IMR-90 (cell line): Measurements from ENCODE around the gene TRIM38. TPM values are rescaled to one million over a fixed set of nuclear protein-coding genes. Genes with fewer than 3 reads are reported as not detected.

ENCODE experiments used
- ATAC-seq: fragments of 200-7000 bp; cut with Tn5 transposase; 2 replicates; pipeline ENCODE4 v1.9.1; 2020; ENCODE audit warnings: low read depth, mild to moderate bottlenecking, moderate library complexity
- BruUV-seq: library from RNA; stranded (reverse); fragments of 400-500 nt; replicated peaks from 2 replicates; lab custom pipeline; 2021; lab: Mats Ljungman, UMichigan
- CTCF ChIA-PET: fragments of 300-600 bp; formaldehyde crosslinking; extraction: SDS; loops from one replicate; lab custom pipeline; 2021; ENCODE audit warnings: antibody characterized with exemption; lab: Yijun Ruan, JAX
- POLR2A ChIA-PET: fragments of 300-600 bp; sonication (Branson Sonifier 250); formaldehyde crosslinking; loops from one replicate; lab custom pipeline; 2022; ENCODE audit warnings: antibody characterized with exemption; ENCODE audit not compliant: unreplicated experiment; lab: Charles Lee
- DNase-seq: peaks from one replicate; pipeline ENCODE4 v3.0.0; 2013
- H2AFZ ChIP-seq: replicated peaks from 2 replicates; pipeline ENCODE3; 2013; ENCODE audit warnings: low read length, mild to moderate bottlenecking; ENCODE audit not compliant: poor library complexity
- H2AK5ac ChIP-seq: 2 replicates; pipeline ENCODE4 v1.6.1; 2013; ENCODE audit warnings: low read depth, low read length, inconsistent platforms
- H2AK9ac ChIP-seq: replicated peaks from 2 replicates; pipeline ENCODE3; 2013; ENCODE audit warnings: mild to moderate bottlenecking, low read depth, low read length, moderate library complexity; ENCODE audit not compliant: poor library complexity
- H2BK120ac ChIP-seq: 2 replicates; pipeline ENCODE4 v1.6.1; 2013; ENCODE audit warnings: low read depth, low read length, inconsistent platforms
- H2BK15ac ChIP-seq: 3 replicates; pipeline ENCODE4 v1.6.1; 2013; ENCODE audit warnings: low read depth, low read length, inconsistent platforms
- H2BK20ac ChIP-seq: 2 replicates; pipeline ENCODE4 v1.6.1; 2013; ENCODE audit warnings: low read depth, mild to moderate bottlenecking, inconsistent platforms, low read length, moderate library complexity
- H2BK5ac ChIP-seq: 2 replicates; pipeline ENCODE4 v1.6.1; 2013; ENCODE audit warnings: mild to moderate bottlenecking, low read depth, low read length, inconsistent platforms; ENCODE audit not compliant: poor library complexity, severe bottlenecking
- H3K14ac ChIP-seq: replicated peaks from 2 replicates; pipeline ENCODE4 v1.6.1; 2013; ENCODE audit warnings: low read depth, low read length, inconsistent platforms
- H3K18ac ChIP-seq: 2 replicates; pipeline ENCODE4 v1.6.1; 2013; ENCODE audit warnings: low read depth, low read length, control low read depth
- H3K23ac ChIP-seq: 2 replicates; pipeline ENCODE4 v1.6.1; 2013; ENCODE audit warnings: low read depth, low read length, inconsistent platforms
- H3K27ac ChIP-seq: 2 replicates; pipeline ENCODE4 v1.5.1; 2013; ENCODE audit warnings: mild to moderate bottlenecking, control low read depth, low read length; ENCODE audit not compliant: insufficient read depth
- H3K27me3 ChIP-seq: 2 replicates; pipeline ENCODE4 v1.6.1; 2013; ENCODE audit warnings: low read length; ENCODE audit not compliant: control insufficient read depth, insufficient read depth
- H3K36me3 ChIP-seq: 2 replicates; pipeline ENCODE4 v1.6.1; 2013; ENCODE audit warnings: low read length, mixed read lengths; ENCODE audit not compliant: control insufficient read depth, insufficient read depth
- H3K4ac ChIP-seq: 2 replicates; pipeline ENCODE4 v1.6.1; 2013; ENCODE audit warnings: low read depth, low read length, inconsistent platforms
- H3K4me1 ChIP-seq: 2 replicates; pipeline ENCODE4 v1.6.1; 2013; ENCODE audit warnings: low read length, mixed read lengths; ENCODE audit not compliant: control insufficient read depth, insufficient read depth
- H3K4me2 ChIP-seq: 2 replicates; pipeline ENCODE4 v1.6.1; 2013; ENCODE audit warnings: low read depth, mild to moderate bottlenecking, control low read depth, low read length, moderate library complexity
- H3K4me3 ChIP-seq: 2 replicates; pipeline ENCODE4 v1.5.1; 2013; ENCODE audit warnings: low read depth, mild to moderate bottlenecking, control low read depth, low read length, moderate library complexity; ENCODE audit not compliant: insufficient read depth
- H3K56ac ChIP-seq: 2 replicates; pipeline ENCODE4 v1.6.1; 2013; ENCODE audit warnings: low read length, inconsistent platforms; ENCODE audit not compliant: insufficient read depth; ENCODE audit errors: extremely low read depth
- H3K79me1 ChIP-seq, 2 experiments: 2 replicates each; pipeline ENCODE4 v1.6.1; 2013; ENCODE audit warnings: low read length in 2 of 2, inconsistent platforms in 1 of 2, low read depth in 1 of 2
- H3K9ac ChIP-seq: 2 replicates; pipeline ENCODE4 v1.6.1; 2013; ENCODE audit warnings: low read depth, low read length, control low read depth
- H3K9me1 ChIP-seq: 2 replicates; pipeline ENCODE4 v1.6.1; 2013; ENCODE audit warnings: low read length, inconsistent platforms; ENCODE audit not compliant: insufficient read depth
- H3K9me3 ChIP-seq: 2 replicates; pipeline ENCODE4 v1.6.1; 2013; ENCODE audit warnings: low read length; ENCODE audit not compliant: control insufficient read depth, insufficient read depth
- H4K20me1 ChIP-seq: 2 replicates; pipeline ENCODE4 v1.6.1; 2013; ENCODE audit warnings: low read length, inconsistent platforms; ENCODE audit not compliant: insufficient read depth
- H4K5ac ChIP-seq: 2 replicates; pipeline ENCODE4 v1.6.1; 2013; ENCODE audit warnings: mild to moderate bottlenecking, low read depth, low read length, control low read depth
- H4K8ac ChIP-seq, 2 experiments: 2 replicates each; pipeline ENCODE4 v1.6.1; 2013; ENCODE audit warnings: low read depth in 2 of 2, low read length in 2 of 2, control low read depth in 1 of 2, inconsistent platforms in 1 of 2
- H4K91ac ChIP-seq: 2 replicates; pipeline ENCODE4 v1.6.1; 2013; ENCODE audit warnings: low read depth, low read length, inconsistent platforms; ENCODE audit not compliant: insufficient read depth
- BHLHE40 ChIP-seq: fragments of 150-350 bp; IDR thresholded peaks from 2 replicates; pipeline ENCODE4 v1.6.1; 2016; ENCODE audit warnings: mild to moderate bottlenecking, low read depth, low read length
- RFX5 ChIP-seq: IDR thresholded peaks from 2 replicates; pipeline ENCODE4 v1.8.0; 2012; ENCODE audit warnings: low read depth, mild to moderate bottlenecking, low read length, moderate library complexity
- WGBS, 2 experiments: methylation state at CpG; one replicate each; pipeline versions ENCODE4 v1.1.5 to v1.1.7; 2013; ENCODE audit warnings: missing lambda C conversion rate in 2 of 2; ENCODE audit not compliant: insufficient read length in 1 of 2; ENCODE audit errors: extremely low coverage in 2 of 2; 5-methylcytosine and 5-hydroxymethylcytosine counted together
- dilution Hi-C: fragments of 300-500 bp; cut with HindIII; formaldehyde crosslinking; loops from one replicate; pipeline ENCODE4 v1.14.3; 2018; ENCODE audit warnings: low sequenced_read_pairs; ENCODE audit not compliant: unreplicated experiment
- in situ Hi-C: fragments of 300-500 bp; cut with MboI; formaldehyde crosslinking; loops from 3 replicates; pipeline ENCODE4 v1.14.3; 2019; ENCODE audit warnings: low sequenced_read_pairs, inconsistent platforms, mixed read lengths
- intact Hi-C: fragments of 100-400 bp; cut with micrococcal nuclease; formaldehyde crosslinking; loops from 2 replicates; pipeline ENCODE4 v1.10.0; 2022
- polyA plus RNA-seq, 3 experiments: library from polyadenylated mRNA; depleted of rRNA; stranded (reverse); fragments of >200 nt; gene quantifications; 2 replicates each; pipeline ENCODE4 v1.2.3, GENCODE V29; 2012; ENCODE audit warnings: low replicate concordance in 1 of 3
- total RNA-seq: library from RNA; depleted of rRNA; stranded (reverse); fragments of >200 nt; gene quantifications from 2 replicates; pipeline ENCODE4 v1.2.3, GENCODE V29; 2012

TRIM38 gene
- total and polyA plus RNA-seq, 2 of the 4 experiments (the other 2 are of a cell fraction): 4.1 to 6.3 TPM

- TF ChIP-seq BHLHE40: no peak
- TF ChIP-seq RFX5: no peak
- no CpG with 5 or more reads among the region's 2 CpGs for WGBS, 2 experiments
- no peak overlapping the region for H3K4ac ChIP-seq
- H3K79me1 ChIP-seq: peaks cover 0 to 7% of the 10 kb centered on the region in 2 experiments; a peak in 2 of 4 replicates
- H2BK120ac ChIP-seq: no peak overlapping the region
- intact Hi-C loops (no loop called here), dilution Hi-C loops (no loop called here), in situ Hi-C loops (no loop called here)
- no peak overlapping the region for H2AFZ ChIP-seq
- peaks cover 8% of the 10 kb centered on the region; the same call in 1 of the 2 replicates for H3K36me3 ChIP-seq
- POLR2A ChIA-PET: no interaction called here
- H2BK15ac ChIP-seq: no peak overlapping the region
- no peaks in the 10 kb centered on the region for H3K9me1 ChIP-seq
- no TSS peak for BruUV-seq
- no peaks in the 10 kb centered on the region for H3K27me3 ChIP-seq
- no peak overlapping the region for H3K23ac ChIP-seq
- no peak overlapping the region for H4K5ac ChIP-seq
- no peak overlapping the region for H4K8ac ChIP-seq
- no peak overlapping the region for H3K4me3 ChIP-seq
- H3K27ac ChIP-seq: no peak overlapping the region
- no peak overlapping the region for H3K4me2 ChIP-seq
- no peak overlapping the region for H3K18ac ChIP-seq
- no peaks in the 10 kb centered on the region for H3K9me3 ChIP-seq
- no peak overlapping the region for H2BK20ac ChIP-seq
- H2AK9ac ChIP-seq: no peak overlapping the region
- CTCF ChIA-PET: interaction anchor here (0.6 kb wide), 1 partner anchor 201 kb away, joined by 4 read pairs; no protein-coding TSS in a partner anchor
- no peak overlapping the region for H4K91ac ChIP-seq
- peaks cover 8% of the 10 kb centered on the region; the same call in 1 of the 2 replicates for H3K4me1 ChIP-seq
- no peak overlapping the region for H3K14ac ChIP-seq
- DNase-seq: no peak
- H3K9ac ChIP-seq: no peak overlapping the region
- no peak for ATAC-seq
- H2AK5ac ChIP-seq: no peak overlapping the region
- no peaks in the 10 kb centered on the region for H4K20me1 ChIP-seq
- no peak overlapping the region for H3K56ac ChIP-seq
- no peak overlapping the region for H2BK5ac ChIP-seq
Observed at GRCh38 chr6:25990172-25990873, 27.7 kb downstream of the TRIM38 start.
